ENCODE measurements around the gene ALOXE3. TPM values are rescaled to one million over a fixed set of nuclear protein-coding genes. Genes with fewer than 3 reads are reported as not detected.

Gene ALOXE3
- total RNA-seq, 2 donors from 2014 or later, result not detected

DNA sequence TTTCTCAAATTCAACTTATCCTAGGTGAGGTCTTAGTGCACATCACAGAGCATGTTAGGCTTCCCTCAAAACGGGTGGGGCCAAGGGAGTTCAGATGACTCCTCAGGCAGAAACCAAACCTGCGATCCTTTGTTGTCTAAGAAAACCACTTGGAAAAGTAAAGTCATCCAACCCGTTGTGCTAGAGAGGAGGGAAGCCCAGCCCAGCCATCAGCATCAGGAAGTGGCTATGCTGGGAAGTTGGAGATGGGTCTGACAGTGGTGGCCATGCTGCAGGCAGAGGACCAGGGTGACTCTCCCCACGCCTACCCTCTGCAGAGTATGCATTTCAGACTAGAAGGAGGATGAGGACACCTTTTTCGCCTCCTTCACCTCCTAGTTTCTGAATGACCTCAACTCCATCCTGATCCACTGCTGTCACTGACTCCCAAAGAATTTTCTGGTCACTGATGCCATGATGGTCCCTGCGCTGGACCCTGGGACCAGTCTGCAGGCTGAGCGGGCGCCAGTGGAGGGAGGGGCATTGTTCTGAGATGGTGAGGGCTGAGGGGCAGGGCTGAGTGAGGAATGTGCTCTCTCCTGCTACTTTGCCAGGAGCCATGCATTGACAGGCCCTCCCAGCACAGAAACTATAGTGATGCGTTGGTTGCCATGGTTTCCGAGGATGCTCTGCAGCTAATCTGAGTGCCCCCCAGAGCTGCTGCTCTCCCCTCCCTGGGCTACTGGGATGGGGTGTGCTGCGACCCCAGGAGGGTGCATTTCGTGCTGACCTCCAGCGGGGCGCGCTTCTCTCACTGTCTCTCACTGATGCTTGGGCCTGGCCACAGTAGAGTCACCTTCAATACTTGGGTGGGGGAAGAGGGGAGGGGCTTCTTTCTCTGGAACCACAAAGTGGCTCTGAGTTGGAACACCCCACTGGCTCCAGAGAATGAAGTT, 51.2 kb downstream of the ALOXE3 start:
- Histone ChIP-seq H3K27me3 (peaks cover 1 to 18% of the 10 kb centered on the region in 2 donors), H3K36me3 (replicated peaks in 1 of 2; ENCODE audit: insufficient read depth in 1 of 2, low read depth in 2 of 2) (no peaks in the 10 kb centered on the region), H3K27ac (no peak overlapping the region), H3K4me3 (no peak overlapping the region), H3K9me3 (no peaks in the 10 kb centered on the region), H3K4me1 (peaks cover under 1% of the 10 kb centered on the region)
- TF ChIP-seq, protein P1, sequence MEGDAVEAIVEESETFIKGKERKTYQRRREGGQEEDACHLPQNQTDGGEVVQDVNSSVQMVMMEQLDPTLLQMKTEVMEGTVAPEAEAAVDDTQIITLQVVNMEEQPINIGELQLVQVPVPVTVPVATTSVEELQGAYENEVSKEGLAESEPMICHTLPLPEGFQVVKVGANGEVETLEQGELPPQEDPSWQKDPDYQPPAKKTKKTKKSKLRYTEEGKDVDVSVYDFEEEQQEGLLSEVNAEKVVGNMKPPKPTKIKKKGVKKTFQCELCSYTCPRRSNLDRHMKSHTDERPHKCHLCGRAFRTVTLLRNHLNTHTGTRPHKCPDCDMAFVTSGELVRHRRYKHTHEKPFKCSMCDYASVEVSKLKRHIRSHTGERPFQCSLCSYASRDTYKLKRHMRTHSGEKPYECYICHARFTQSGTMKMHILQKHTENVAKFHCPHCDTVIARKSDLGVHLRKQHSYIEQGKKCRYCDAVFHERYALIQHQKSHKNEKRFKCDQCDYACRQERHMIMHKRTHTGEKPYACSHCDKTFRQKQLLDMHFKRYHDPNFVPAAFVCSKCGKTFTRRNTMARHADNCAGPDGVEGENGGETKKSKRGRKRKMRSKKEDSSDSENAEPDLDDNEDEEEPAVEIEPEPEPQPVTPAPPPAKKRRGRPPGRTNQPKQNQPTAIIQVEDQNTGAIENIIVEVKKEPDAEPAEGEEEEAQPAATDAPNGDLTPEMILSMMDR (IDR thresholded peaks at IDR 0.05), result no peak
- TF ChIP-seq POLR2A (IDR thresholded peaks at IDR 0.05), result no peak
- WGBS, 2 donors, result 62 to 65% methylated on average over 12 to 13 of the region's 15 CpGs
- no peak for ATAC-seq
- intact Hi-C loops (cut with DNase I), result no loop called here
- DNase-seq, result no peak

DNA sequence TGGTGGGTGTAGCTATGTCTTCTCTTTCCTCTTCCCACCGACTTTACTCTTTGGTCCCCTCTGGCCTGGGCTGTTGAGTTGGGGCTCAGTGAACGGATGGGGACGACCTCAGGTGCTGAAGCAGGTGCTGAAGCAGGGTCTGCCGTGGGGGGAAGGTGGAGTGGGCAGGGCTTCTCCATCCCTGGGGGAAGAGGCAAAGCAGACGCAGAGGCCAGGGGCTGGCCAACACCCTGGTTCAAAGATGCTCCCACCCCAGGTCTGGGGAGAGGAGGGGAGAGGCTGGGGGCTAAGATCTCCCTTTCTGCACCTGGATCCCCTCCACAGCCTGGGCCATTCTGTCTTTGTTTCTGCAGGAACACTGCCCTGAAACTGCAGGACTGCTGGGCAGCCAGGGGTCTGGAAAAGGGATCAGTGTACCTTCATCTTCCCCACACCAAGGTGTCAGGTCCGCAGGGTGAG, 53.7 kb downstream of the ALOXE3 start:
- Histone ChIP-seq H3K4me3 (no peak overlapping the region), H3K27me3 (peaks cover 4 to 13% of the 10 kb centered on the region in 2 donors), H3K36me3 (replicated peaks in 1 of 2; ENCODE audit: insufficient read depth in 1 of 2, low read depth in 2 of 2) (no peaks in the 10 kb centered on the region), H3K4me1 (no peaks in the 10 kb centered on the region), H3K9me3 (no peaks in the 10 kb centered on the region), H3K27ac (no peak overlapping the region)
- no peak for ATAC-seq
- whole genome bisulfite sequencing, 2 donors, result 43 to 67% methylated on average over 5 to 6 of the region's 6 CpGs
- DNase-seq, result no peak
- intact Hi-C loops (cut with DNase I), result no loop called here
- TF ChIP-seq POLR2A (IDR thresholded peaks at IDR 0.05), result no peak
- TF ChIP-seq, protein P1 (IDR thresholded peaks at IDR 0.05), result no peak

DNA sequence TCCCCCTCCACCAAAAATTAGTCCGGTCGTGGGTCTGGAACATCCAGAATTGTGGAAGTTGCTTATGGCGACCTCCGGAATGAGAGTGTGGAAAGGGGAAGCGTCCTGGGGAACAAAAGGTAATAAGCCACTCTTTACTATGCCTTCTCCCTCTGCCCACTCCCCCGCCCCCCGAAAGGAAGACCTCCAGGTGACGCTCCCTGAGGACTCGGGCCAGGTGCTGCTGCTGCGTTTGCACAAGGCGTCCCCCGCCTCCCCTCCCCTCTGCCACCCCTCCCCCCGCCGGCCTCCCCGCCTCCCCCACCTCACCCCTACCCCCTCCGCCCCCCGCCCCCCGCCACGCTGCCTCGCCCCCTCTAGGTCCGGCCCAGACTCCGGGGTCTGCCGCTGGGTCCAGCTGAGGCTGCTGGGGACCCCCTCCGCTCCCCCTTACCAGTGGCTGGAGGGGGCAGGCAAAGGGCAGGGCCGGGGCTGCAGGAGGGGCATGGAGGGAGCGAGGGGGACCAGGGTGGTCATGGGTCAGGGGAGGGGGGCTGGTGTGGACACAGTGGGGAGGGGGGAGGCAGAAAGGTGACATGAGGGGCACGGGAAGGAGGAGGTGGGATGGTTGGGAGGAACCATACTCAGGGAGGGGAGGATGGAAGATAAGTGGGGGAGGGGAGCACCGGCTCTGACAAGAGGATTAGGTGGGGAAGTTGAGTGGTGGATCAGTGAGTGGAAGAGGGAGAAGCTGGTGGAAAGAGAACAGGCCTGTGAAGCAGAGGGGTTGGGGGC, 54.4 kb downstream of the ALOXE3 start:
- TF ChIP-seq, protein P1 (IDR thresholded peaks at IDR 0.05), result no peak
- TF ChIP-seq POLR2A (IDR thresholded peaks at IDR 0.05), result no peak
- DNase-seq, result no peak
- WGBS, 2 donors, result 14 to 20% methylated on average over 15 to 24 of the region's 28 CpGs
- no peak for ATAC-seq
- Histone ChIP-seq H3K4me3 (no peak overlapping the region), H3K27ac (no peak overlapping the region), H3K27me3 (peaks cover 4 to 13% of the 10 kb centered on the region in 2 donors), H3K9me3 (no peaks in the 10 kb centered on the region), H3K36me3 (replicated peaks in 1 of 2; ENCODE audit: insufficient read depth in 1 of 2, low read depth in 2 of 2) (no peaks in the 10 kb centered on the region), H3K4me1 (peaks cover 2% of the 10 kb centered on the region)
- intact Hi-C loops (cut with DNase I), result no loop called here

DNA sequence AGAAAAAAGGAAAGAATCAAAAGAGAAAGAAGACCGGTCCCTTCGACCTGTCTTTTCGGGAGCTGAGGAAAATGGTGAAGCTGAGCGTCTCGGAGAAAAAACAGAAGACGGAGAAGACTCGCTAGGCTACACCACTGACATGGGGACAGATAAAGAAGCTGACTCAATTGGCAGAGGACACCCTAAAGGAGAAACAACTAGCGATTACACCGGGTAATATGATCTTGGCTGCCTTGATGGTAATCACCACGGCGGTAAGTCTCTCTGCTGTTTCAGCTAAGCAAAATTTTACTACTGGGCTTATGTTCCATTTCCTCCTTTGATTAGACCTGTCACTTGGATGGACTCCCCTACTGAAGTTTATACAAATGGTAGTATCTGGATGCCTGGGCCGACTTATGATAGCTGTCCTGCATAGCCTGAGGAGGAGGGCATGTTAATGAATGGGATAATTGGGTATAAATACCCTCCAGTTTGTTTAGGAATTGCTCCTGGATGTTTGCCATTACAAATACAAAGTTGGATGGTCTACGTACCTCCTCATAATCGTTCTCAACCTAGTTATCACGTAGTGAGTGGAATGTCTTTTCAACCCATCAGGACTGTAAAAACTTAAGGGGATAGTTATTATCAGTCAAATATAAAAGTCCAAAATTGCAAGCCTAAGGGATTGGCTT, 55.4 kb downstream of the ALOXE3 start:
- DNase-seq, result no peak
- TF ChIP-seq, protein P1 (IDR thresholded peaks at IDR 0.05), result no peak
- TF ChIP-seq POLR2A (IDR thresholded peaks at IDR 0.05), result no peak
- WGBS, 2 donors, result 27 to 37% methylated on average over 15 of the region's 15 CpGs

More for the DNA sequence above, 55.4 kb downstream of the ALOXE3 start:
- Histone ChIP-seq H3K9me3 (no peaks in the 10 kb centered on the region), H3K4me3 (no peak overlapping the region), H3K27me3 (peaks cover 4 to 18% of the 10 kb centered on the region in 2 donors), H3K27ac (no peak overlapping the region), H3K4me1 (peaks cover 6% of the 10 kb centered on the region), H3K36me3 (replicated peaks in 1 of 2; ENCODE audit: insufficient read depth in 1 of 2, low read depth in 2 of 2) (no peaks in the 10 kb centered on the region)
- ATAC-seq, result no peak
- intact Hi-C loops (cut with DNase I), result no loop called here

Data from body of pancreas (tissue), 4 donors.